HS-27A (cell line): ENCODE measurements around the gene RIPPLY3.

Experiments used
- DNase-seq: peaks from one replicate; pipeline ENCODE4 v3.0.0-alpha.2; 2012; ENCODE audit warnings: low read depth, missing footprints

Gene RIPPLY3

DNA sequence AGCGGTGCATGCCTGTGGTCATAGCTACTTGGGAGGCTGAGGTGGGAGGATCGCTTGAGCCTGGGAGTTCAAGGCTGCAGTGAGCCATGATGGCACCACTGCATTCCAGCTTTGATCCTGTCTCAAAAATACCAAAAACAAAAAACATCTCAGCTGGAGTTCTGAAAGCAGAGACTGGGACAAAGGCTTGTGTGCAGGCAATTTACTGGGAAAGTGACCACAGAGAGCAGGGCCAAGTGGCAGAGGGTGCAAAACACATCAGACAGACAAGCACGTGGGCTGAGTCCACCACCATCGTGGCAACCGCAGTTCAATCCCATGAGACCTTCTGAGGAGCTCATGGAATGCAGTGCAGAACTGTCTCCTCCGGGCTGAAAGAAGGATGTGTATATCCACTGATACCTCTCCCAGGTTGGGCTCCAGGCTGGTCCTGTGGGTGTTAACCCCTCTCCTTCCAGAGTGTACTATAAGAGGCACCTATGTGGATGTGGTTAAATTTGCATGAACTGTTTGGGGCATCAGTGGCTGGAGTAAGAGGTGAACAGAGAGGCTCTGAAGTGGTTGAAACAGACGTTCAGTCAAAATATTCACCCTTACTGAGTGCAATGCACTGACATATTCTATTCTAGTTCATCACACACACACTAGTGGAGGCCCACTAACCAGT is 55.6 kb downstream of the RIPPLY3 start:
- no peak for DNase-seq

DNA sequence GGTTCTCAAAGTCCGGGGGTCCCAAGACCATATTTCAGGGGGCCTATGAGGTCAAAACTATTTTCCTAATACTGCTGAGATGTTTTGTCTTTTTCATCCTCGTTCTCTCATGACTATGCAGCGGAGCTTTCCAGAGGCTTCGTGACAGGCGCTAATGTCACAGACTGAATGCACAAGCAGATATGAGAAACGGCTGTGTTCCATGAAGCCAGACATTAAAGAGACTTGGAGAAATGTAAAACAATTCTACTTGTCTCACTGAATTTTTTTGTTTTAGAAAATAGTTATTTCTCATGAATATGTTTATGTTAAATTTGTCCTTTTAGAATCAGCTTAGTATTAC is 56.1 kb downstream of the RIPPLY3 start:
- DNase-seq = no peak

DNA sequence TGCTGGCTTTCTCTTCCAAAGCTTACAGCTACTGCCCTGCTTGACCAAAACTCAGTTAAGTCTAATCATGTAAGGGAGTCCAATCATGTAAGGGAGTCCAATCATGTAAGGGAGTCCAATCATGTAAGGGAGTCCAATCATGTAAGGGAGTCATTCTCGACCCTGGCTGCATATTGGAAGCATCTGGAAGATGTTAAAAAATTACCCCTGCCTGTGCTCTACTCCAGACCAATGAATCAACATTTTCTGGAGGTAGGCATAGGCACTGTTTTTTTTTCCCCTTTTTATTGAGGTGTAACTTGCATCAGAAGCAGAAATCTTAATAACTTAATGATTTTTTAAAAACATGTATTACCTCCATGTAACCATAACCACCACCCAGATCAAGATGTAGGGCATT is 56.9 kb downstream of the RIPPLY3 start:
- DNase-seq = no peak

DNA sequence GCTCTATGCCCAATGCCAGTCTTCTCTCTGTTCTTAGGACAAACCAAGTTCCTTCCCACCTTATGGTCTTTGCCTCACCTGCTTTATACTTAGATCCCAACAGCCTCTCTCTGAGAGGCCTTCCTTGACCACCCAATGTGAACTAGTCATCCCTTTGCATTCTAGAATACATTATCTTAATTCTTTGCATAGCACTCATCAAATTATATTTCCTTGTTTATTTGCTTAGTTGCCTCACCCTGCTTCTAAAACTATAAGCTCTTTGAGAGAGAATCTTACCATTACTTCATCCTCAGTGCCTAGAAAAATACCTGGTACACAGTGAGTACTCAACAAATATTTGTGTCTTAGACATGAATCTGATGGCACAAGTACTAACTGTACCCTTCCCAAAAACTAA is 58.3 kb downstream of the RIPPLY3 start:
- no peak for DNase-seq

DNA sequence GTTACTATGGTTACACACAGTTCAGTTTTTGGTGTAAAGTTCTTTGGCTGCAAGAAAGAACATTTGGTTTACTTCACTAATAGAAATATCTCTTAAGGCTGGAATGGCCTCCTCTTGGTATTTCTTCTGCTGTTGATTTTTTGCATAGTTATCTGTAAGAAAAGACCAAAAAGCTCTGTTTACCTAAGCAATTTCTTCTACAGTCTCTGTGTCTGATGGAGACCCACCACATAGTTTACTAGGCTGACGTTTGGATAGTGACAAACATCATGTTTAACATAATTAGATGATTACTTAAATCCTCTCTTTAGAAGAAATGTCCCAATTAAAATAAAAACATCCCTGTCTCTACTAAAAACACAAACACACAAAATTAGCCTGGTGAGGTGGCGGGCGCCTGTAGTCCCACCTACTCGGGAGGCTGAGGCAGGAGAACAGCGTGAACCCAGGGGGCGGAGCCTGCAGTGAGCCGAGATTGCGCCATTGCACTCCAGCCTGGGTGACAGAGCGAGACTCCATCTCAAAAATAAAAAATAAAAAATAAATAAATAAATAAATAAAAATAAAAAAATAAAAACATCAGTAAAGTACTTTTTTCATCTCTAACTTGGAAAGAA is 59.2 kb downstream of the RIPPLY3 start:
- no peak for DNase-seq
